Brain microvascular endothelial cell (primary cell): Measurements from ENCODE around the gene FAM107B.
A peak's percentile ranks its signal among the peaks of the same experiment; 100 is the strongest.
"Not testable (repeated sequence)": the region's sequence is repeated elsewhere in the genome, so short reads cannot be mapped to it uniquely, and the experiment has no call there.

Experiments used
- DNase-seq: peaks from one replicate; pipeline ENCODE4 v3.0.0-alpha.2; 2020
- H3K27ac ChIP-seq: fragments of 250-450 bp; sonication (Bioruptor Pico); 2 replicates; pipeline ENCODE4 v1.5.1; 2020; ENCODE audit warnings: mild to moderate bottlenecking, moderate library complexity
- H3K27me3 ChIP-seq: fragments of 250-450 bp; sonication (Bioruptor Pico); replicated peaks from 2 replicates; pipeline ENCODE4 v1.5.1; 2020; ENCODE audit warnings: mild to moderate bottlenecking
- H3K36me3 ChIP-seq: fragments of 250-450 bp; sonication (Bioruptor Pico); replicated peaks from 2 replicates; pipeline ENCODE4 v1.5.1; 2020; ENCODE audit warnings: mild to moderate bottlenecking
- H3K4me3 ChIP-seq: 2 replicates; pipeline ENCODE4 v1.5.1; 2011; ENCODE audit warnings: low read depth, mild to moderate bottlenecking, control low read depth, low read length, moderate library complexity
- in situ Hi-C: cut with HindIII; loops from 2 replicates; pipeline ENCODE4 v1.10.0; 2017; ENCODE audit warnings: low sequenced_read_pairs, low pct_ligation_motif_present
- TF ChIP-seq, protein P1 (sequence below): IDR thresholded peaks from 2 replicates; pipeline ENCODE4 v1.5.1; 2011; ENCODE audit warnings: low read depth, mild to moderate bottlenecking, moderate library complexity, low read length, control low read depth, inconsistent platforms; ENCODE audit errors: missing control alignments

The FAM107B gene

DNA sequence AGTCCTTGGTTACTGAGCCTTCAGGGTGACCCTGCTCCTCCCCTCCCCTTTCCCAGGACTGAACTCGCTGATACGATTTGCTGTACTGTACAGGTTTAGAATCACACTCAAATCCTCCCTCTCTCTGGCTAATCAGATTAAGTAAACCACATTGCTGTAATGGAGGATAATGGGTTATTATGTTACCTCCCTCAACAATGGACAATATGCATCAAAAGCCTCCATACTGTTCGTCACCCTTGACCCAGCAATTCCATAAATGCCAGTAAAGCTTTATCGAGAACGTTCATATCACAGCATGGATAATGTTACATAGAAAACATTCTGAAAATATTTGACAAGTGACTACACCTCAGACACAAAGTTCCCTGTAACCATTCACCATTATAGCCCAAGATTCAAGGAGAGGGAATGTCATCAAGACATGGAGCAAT lies 61.7 kb downstream of the FAM107B start:
- no peaks in the 10 kb centered on the region for H3K36me3 ChIP-seq
- no peak overlapping the region for H3K4me3 ChIP-seq
- in situ Hi-C loops, result no loop called here
- peak; percentile 93 for DNase-seq
- peak overlapping the region; percentile 80 for H3K27ac ChIP-seq
- TF ChIP-seq, protein P1, sequence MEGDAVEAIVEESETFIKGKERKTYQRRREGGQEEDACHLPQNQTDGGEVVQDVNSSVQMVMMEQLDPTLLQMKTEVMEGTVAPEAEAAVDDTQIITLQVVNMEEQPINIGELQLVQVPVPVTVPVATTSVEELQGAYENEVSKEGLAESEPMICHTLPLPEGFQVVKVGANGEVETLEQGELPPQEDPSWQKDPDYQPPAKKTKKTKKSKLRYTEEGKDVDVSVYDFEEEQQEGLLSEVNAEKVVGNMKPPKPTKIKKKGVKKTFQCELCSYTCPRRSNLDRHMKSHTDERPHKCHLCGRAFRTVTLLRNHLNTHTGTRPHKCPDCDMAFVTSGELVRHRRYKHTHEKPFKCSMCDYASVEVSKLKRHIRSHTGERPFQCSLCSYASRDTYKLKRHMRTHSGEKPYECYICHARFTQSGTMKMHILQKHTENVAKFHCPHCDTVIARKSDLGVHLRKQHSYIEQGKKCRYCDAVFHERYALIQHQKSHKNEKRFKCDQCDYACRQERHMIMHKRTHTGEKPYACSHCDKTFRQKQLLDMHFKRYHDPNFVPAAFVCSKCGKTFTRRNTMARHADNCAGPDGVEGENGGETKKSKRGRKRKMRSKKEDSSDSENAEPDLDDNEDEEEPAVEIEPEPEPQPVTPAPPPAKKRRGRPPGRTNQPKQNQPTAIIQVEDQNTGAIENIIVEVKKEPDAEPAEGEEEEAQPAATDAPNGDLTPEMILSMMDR, result no peak
- no peaks in the 10 kb centered on the region for H3K27me3 ChIP-seq

- in situ Hi-C loops, H3K27me3 ChIP-seq, H3K27ac ChIP-seq, H3K4me3 ChIP-seq, H3K36me3 ChIP-seq: not testable (repeated sequence)
- DNase-seq, result peak; percentile 9
Measured at GRCh38 chr10:14709344-14709743, 65.4 kb downstream of the FAM107B start.

- in situ Hi-C loops, result no loop called here
- Histone ChIP-seq H3K27ac (no peak overlapping the region), H3K27me3 (no peaks in the 10 kb centered on the region), H3K36me3 (no peaks in the 10 kb centered on the region), H3K4me3 (no peak overlapping the region)
- DNase-seq, result peak; percentile 56
- TF ChIP-seq, protein P1, result no peak
Measured at GRCh38 chr10:14707481-14707880, 67.2 kb downstream of the FAM107B start.

DNA sequence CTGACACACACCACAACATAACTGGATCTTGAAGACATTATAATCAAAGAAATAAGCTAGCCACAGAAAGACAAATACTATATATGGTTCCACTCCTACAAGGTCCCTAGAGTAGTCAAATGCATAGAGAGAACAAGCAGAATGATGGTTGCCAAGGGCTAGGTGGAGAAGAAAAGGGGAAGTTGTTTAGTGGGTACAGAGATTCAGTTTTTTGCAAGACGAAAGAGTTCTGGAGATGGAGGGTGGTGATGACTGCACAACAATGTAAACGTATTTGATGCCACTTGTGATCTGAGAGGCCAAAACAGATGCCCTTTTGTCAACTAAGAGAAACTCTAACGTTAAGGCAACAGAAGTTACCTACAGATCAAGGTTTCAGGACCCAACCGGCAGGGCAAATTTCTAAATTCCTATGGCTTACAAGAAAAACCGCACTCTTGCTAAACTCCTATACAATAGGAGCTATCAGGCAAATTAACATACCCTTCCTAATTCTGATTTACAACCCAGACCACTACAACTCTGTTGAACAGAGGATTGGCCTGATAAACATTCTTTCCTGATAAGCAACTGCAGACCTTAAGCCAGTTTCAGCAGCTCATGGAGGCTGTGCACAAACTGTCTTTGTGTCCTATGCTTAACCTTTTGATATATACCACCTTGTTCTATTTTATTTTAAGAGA lies 69.0 kb downstream of the FAM107B start:
- no peaks in the 10 kb centered on the region for H3K36me3 ChIP-seq
- in situ Hi-C loops, result no loop called here
- TF ChIP-seq, protein P1, result no peak
- no peaks in the 10 kb centered on the region for H3K27me3 ChIP-seq
- no peak overlapping the region for H3K4me3 ChIP-seq
- no peak for DNase-seq
- no peak overlapping the region for H3K27ac ChIP-seq

DNA sequence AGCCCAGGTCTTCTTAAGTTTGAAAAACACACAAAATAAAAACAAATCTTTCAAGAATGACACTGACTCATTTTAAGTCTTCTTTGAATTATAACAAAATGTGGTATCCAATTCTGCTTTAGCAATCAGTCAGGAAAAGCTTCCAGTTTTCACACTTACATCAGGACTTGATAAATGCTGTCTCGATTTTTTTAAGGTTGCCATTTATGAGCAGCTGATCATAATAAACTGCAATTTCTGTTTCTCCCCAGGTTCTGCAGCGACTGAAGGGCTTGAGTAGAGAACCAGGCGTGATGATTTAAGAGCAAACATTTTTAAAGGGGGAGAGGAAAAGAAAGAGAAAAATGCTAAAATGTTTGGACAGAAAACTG lies 71.1 kb downstream of the FAM107B start:
- TF ChIP-seq, protein P1, result no peak
- Histone ChIP-seq H3K27me3 (no peaks in the 10 kb centered on the region), H3K36me3 (no peaks in the 10 kb centered on the region), H3K27ac (no peak overlapping the region), H3K4me3 (no peak overlapping the region)
- in situ Hi-C loops, result no loop called here
- no peak for DNase-seq

GRCh38 chr10:14701466-14701865 lies 73.2 kb downstream of the FAM107B start:
- TF ChIP-seq, protein P1, result no peak
- Histone ChIP-seq H3K4me3 (no peak overlapping the region), H3K27me3 (no peaks in the 10 kb centered on the region), H3K36me3 (no peaks in the 10 kb centered on the region), H3K27ac (no peak overlapping the region)
- no peak for DNase-seq
- in situ Hi-C loops, result no loop called here
